IMR-90 (cell line): ENCODE measurements around the gene ZKSCAN5.

Source experiments
- BHLHE40 ChIP-seq: fragments of 150-350 bp; IDR thresholded peaks from 2 replicates; pipeline ENCODE4 v1.6.1; 2016; ENCODE audit warnings: mild to moderate bottlenecking, low read depth, low read length
- CEBPB ChIP-seq: IDR thresholded peaks from 2 replicates; pipeline ENCODE4 v1.6.1; 2012; ENCODE audit warnings: low read depth, low read length, improper control_type of control experiment
- CHD1 ChIP-seq: IDR thresholded peaks from 2 replicates; pipeline ENCODE4 v1.6.1; 2012; ENCODE audit warnings: low read depth, low read length, improper control_type of control experiment
- CTCF ChIP-seq: conservative IDR thresholded peaks from 2 replicates; pipeline ENCODE4 v1.5.1; 2012; ENCODE audit warnings: mild to moderate bottlenecking, low read depth, low read length, improper control_type of control experiment
- ELK1 ChIP-seq: fragments of 150-350 bp; IDR thresholded peaks from 2 replicates; pipeline ENCODE4 v1.6.1; 2016; ENCODE audit warnings: low read depth, mild to moderate bottlenecking, low read length, moderate library complexity, borderline replicate concordance
- FOS ChIP-seq: fragments of 150-350 bp; IDR thresholded peaks from 2 replicates; pipeline ENCODE4 v1.6.1; 2016; ENCODE audit warnings: low read depth, low read length
- MAZ ChIP-seq: IDR thresholded peaks from 2 replicates; pipeline ENCODE4 v1.6.1; 2012; ENCODE audit warnings: low read depth, mild to moderate bottlenecking, low read length, improper control_type of control experiment, moderate library complexity, borderline replicate concordance
- MXI1 ChIP-seq: IDR thresholded peaks from 2 replicates; pipeline ENCODE4 v1.6.1; 2012; ENCODE audit warnings: low read depth, mild to moderate bottlenecking, low read length, moderate library complexity, borderline replicate concordance
- NFE2L2 ChIP-seq: fragments of 150-350 bp; IDR thresholded peaks from 2 replicates; pipeline ENCODE4 v1.6.1; 2016; ENCODE audit warnings: low read depth, mild to moderate bottlenecking, low read length
- POLR2A ChIP-seq: IDR thresholded peaks from 2 replicates; pipeline ENCODE4 v1.6.1; 2012; ENCODE audit warnings: mild to moderate bottlenecking, low read depth, low read length
- RAD21 ChIP-seq: IDR thresholded peaks from 2 replicates; pipeline ENCODE4 v1.6.1; 2012; ENCODE audit warnings: low read length, improper control_type of control experiment
- RCOR1 ChIP-seq: IDR thresholded peaks from 2 replicates; pipeline ENCODE4 v1.6.1; 2012; ENCODE audit warnings: mild to moderate bottlenecking, low read length, improper control_type of control experiment; ENCODE audit not compliant: insufficient replicate concordance
- RFX5 ChIP-seq: IDR thresholded peaks from 2 replicates; pipeline ENCODE4 v1.8.0; 2012; ENCODE audit warnings: low read depth, mild to moderate bottlenecking, low read length, moderate library complexity
- SMC3 ChIP-seq: fragments of 150-350 bp; IDR thresholded peaks from 2 replicates; pipeline ENCODE4 v1.6.1; 2016; ENCODE audit warnings: low read depth, mild to moderate bottlenecking, antibody characterized with exemption, low read length, moderate library complexity

- TF ChIP-seq MAZ (no peak), CTCF (0 out of 2 replicates have a peak, but pooled peaks have one; percentile 25), SMC3 (peak; percentile 27; the same call in 1 of the 2 replicates), RFX5 (no peak), CEBPB (no peak), MXI1 (no peak), FOS (no peak), POLR2A (no peak), RCOR1 (no peak), ELK1 (no peak), RAD21 (peak; percentile 38; the same call in 1 of the 2 replicates), NFE2L2 (no peak), BHLHE40 (no peak), CHD1 (no peak)
Observed at GRCh38 chr7:99525713-99526440, 21.4 kb downstream of the ZKSCAN5 start.
